Adipose tissue (tissue), 3 donors: ENCODE results near the gene UTP25. TPM values are rescaled to one million over a fixed set of nuclear protein-coding genes. Genes with fewer than 3 reads are reported as not detected.
"Not testable (repeated sequence)": the region's sequence is repeated elsewhere in the genome, so short reads cannot be mapped to it uniquely, and the experiment has no call there.

Experiments
- H3K27ac ChIP-seq: one replicate; pipeline ENCODE4 v1.5.1; 2013; ENCODE audit warnings: low read depth, low read length
- WGBS, 3 donors: extraction: QIAGEN DNeasy Blood & Tissue Kit; methylation state at CpG; one replicate each; pipeline ENCODE4 v1.1.7; 2013; 5-methylcytosine and 5-hydroxymethylcytosine counted together
- polyA plus RNA-seq, 3 donors: library from polyadenylated mRNA; stranded (reverse); fragments of 200-250 nt; gene quantifications; one replicate each; pipeline ENCODE4 v1.2.3, GENCODE V29; 2013
- donor health status: healthy with polysubstance abuse.
- donor health status: Bipolar disorder and iron deficiency.
- donor health status: healthy.

The UTP25 gene
- polyA plus RNA-seq, 3 donors: 1.7 to 3.6 (median 2.0) TPM

GRCh38 chr1:209882942-209883340 lies 55.2 kb downstream of the UTP25 start:
- 49 to 83% (median 63%) methylated on average over 2 of the region's 2 CpGs for WGBS, 3 donors
- H3K27ac ChIP-seq: no peak overlapping the region

GRCh38 chr1:209883341-209883971 lies 55.7 kb downstream of the UTP25 start:
- WGBS, 3 donors: 55 to 73% (median 56%) methylated on average over 1 of the region's 1 CpG
- H3K27ac ChIP-seq: no peak overlapping the region

- 60 to 75% (median 71%) methylated on average over 4 of the region's 4 CpGs for whole genome bisulfite sequencing, 3 donors
- H3K27ac ChIP-seq: no peak overlapping the region
Measured at GRCh38 chr1:209884249-209884648, 56.5 kb downstream of the UTP25 start.

- WGBS, 3 donors: 5 to 39% (median 17%) methylated on average over 2 of the region's 2 CpGs
- no peak overlapping the region for H3K27ac ChIP-seq
Measured at GRCh38 chr1:209884665-209885117, 56.9 kb downstream of the UTP25 start.

- 86 to 90% (median 87%) methylated on average over 7 of the region's 7 CpGs for WGBS, 3 donors
- H3K27ac ChIP-seq: no peak overlapping the region
Measured at GRCh38 chr1:209885403-209886218, 57.8 kb downstream of the UTP25 start.

GRCh38 chr1:209886219-209886536 lies 58.4 kb downstream of the UTP25 start:
- WGBS, 3 donors: 16 to 27% (median 20%) methylated on average over 1 of the region's 1 CpG
- H3K27ac ChIP-seq: no peak overlapping the region

GRCh38 chr1:209888291-209889076 lies 60.7 kb downstream of the UTP25 start:
- WGBS, 3 donors: 85 to 92% (median 85%) methylated on average over 31 of the region's 31 CpGs
- H3K27ac ChIP-seq: not testable (repeated sequence)

- H3K27ac ChIP-seq: no peak overlapping the region
Measured at GRCh38 chr1:209889077-209889418, 61.3 kb downstream of the UTP25 start.

GRCh38 chr1:209890641-209891330 lies 63.0 kb downstream of the UTP25 start:
- 46 to 69% (median 55%) methylated on average over 3 of the region's 3 CpGs for WGBS, 3 donors
- H3K27ac ChIP-seq: no peak overlapping the region

More at GRCh38 chr1:209889077-209889418, 61.3 kb downstream of the UTP25 start:
- 93 to 97% (median 95%) methylated on average over 29 to 35 of the region's 35 CpGs for WGBS, 3 donors

- 89 to 96% (median 91%) methylated on average over 6 of the region's 6 CpGs for WGBS, 3 donors
Measured at GRCh38 chr1:209893751-209894150, 66.0 kb downstream of the UTP25 start.

GRCh38 chr1:209895709-209896108 lies 67.9 kb downstream of the UTP25 start:
- WGBS, 3 donors: 49 to 59% (median 55%) methylated on average over 4 of the region's 4 CpGs
- H3K27ac ChIP-seq: no peak overlapping the region

More at GRCh38 chr1:209893751-209894150, 66.0 kb downstream of the UTP25 start:
- no peak overlapping the region for H3K27ac ChIP-seq

- 78 to 90% (median 83%) methylated on average over 4 of the region's 4 CpGs for WGBS, 3 donors
- no peak overlapping the region for H3K27ac ChIP-seq
Measured at GRCh38 chr1:209896346-209896745, 68.6 kb downstream of the UTP25 start.

GRCh38 chr1:209898271-209898670 lies 70.5 kb downstream of the UTP25 start:
- not testable (repeated sequence) for H3K27ac ChIP-seq
- WGBS, 3 donors: 69 to 81% (median 72%) methylated on average over 6 of the region's 6 CpGs

- not testable (repeated sequence) for H3K27ac ChIP-seq
- 90 to 96% (median 95%) methylated on average over 19 to 21 of the region's 21 CpGs for WGBS, 3 donors
Measured at GRCh38 chr1:209898851-209899250, 71.1 kb downstream of the UTP25 start.

GRCh38 chr1:209899948-209900347 lies 72.2 kb downstream of the UTP25 start:
- WGBS, 3 donors: 47 to 59% (median 48%) methylated on average over 3 of the region's 3 CpGs
- no peak overlapping the region for H3K27ac ChIP-seq

GRCh38 chr1:209900734-209901133 lies 73.0 kb downstream of the UTP25 start:
- WGBS, 3 donors: 94 to 97% (median 97%) methylated on average over 1 of the region's 1 CpG
- H3K27ac ChIP-seq: no peak overlapping the region

GRCh38 chr1:209901211-209901610 lies 73.4 kb downstream of the UTP25 start:
- H3K27ac ChIP-seq: no peak overlapping the region
- 85 to 93% (median 93%) methylated on average over 2 of the region's 2 CpGs for WGBS, 3 donors

- 85% methylated on average over 1 of the region's 1 CpG; no CpG with 5 or more reads in 1 of the 3 donors for WGBS, 3 donors
- H3K27ac ChIP-seq: not testable (repeated sequence)
Measured at GRCh38 chr1:209904774-209905173, 77.0 kb downstream of the UTP25 start.
